Measurements from ENCODE around the gene TRIP4. TPM values are rescaled to one million over a fixed set of nuclear protein-coding genes. Genes with fewer than 3 reads are reported as not detected.

TRIP4 gene
- total and polyA plus RNA-seq, 9 of the 15 experiments (the other 6 are each of a cell fraction or from before 2014, with no cell fraction given): 7.6 to 23.3 (median 16.7) TPM

GRCh38 chr15:64443747-64444621 is 56.3 kb downstream of the TRIP4 start (continued):
- TF ChIP-seq, protein P1, sequence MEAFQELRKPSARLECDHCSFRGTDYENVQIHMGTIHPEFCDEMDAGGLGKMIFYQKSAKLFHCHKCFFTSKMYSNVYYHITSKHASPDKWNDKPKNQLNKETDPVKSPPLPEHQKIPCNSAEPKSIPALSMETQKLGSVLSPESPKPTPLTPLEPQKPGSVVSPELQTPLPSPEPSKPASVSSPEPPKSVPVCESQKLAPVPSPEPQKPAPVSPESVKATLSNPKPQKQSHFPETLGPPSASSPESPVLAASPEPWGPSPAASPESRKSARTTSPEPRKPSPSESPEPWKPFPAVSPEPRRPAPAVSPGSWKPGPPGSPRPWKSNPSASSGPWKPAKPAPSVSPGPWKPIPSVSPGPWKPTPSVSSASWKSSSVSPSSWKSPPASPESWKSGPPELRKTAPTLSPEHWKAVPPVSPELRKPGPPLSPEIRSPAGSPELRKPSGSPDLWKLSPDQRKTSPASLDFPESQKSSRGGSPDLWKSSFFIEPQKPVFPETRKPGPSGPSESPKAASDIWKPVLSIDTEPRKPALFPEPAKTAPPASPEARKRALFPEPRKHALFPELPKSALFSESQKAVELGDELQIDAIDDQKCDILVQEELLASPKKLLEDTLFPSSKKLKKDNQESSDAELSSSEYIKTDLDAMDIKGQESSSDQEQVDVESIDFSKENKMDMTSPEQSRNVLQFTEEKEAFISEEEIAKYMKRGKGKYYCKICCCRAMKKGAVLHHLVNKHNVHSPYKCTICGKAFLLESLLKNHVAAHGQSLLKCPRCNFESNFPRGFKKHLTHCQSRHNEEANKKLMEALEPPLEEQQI (IDR thresholded peaks at IDR 0.05): no peak
- TF ChIP-seq, protein P2, sequence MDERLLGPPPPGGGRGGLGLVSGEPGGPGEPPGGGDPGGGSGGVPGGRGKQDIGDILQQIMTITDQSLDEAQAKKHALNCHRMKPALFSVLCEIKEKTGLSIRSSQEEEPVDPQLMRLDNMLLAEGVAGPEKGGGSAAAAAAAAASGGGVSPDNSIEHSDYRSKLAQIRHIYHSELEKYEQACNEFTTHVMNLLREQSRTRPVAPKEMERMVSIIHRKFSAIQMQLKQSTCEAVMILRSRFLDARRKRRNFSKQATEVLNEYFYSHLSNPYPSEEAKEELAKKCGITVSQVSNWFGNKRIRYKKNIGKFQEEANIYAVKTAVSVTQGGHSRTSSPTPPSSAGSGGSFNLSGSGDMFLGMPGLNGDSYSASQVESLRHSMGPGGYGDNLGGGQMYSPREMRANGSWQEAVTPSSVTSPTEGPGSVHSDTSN (CRISPR knock-in tag; IDR thresholded peaks at IDR 0.05; ENCODE audit: low read depth): no peak
- TF ChIP-seq, protein P2 (tag; conservative IDR thresholded peaks at IDR 0.05; ENCODE audit: low read depth): 0 out of 2 replicates have a peak, but pooled peaks have one; percentile 31
- TF ChIP-seq RFX1 (IDR thresholded peaks at IDR 0.05) (0 out of 2 replicates have a peak, but pooled peaks have one; percentile 9), CBX2 (IDR thresholded peaks at IDR 0.05; ENCODE audit: insufficient read depth, low read length, poor library complexity, severe bottlenecking) (no peak), ZNF316 (IDR thresholded peaks at IDR 0.05) (0 out of 2 replicates have a peak, but pooled peaks have one; percentile 5), SMARCC2 (IDR thresholded peaks at IDR 0.05; ENCODE audit: low read depth) (peak; percentile 71; the same call in 1 of the 2 replicates), CC2D1A (IDR thresholded peaks at IDR 0.05) (no peak), MAZ (CRISPR knock-in tag; conservative IDR thresholded peaks at IDR 0.05 in 1 of 2, IDR thresholded peaks at IDR 0.05 in 1 of 2) (0 out of 4 replicates have a peak, but pooled peaks of 1 of the 2 experiments have one; percentile 19), ZNF217 (CRISPR knock-in tag; IDR thresholded peaks at IDR 0.05) (no peak), JUN (IDR thresholded peaks at IDR 0.05; ENCODE audit: borderline replicate concordance, low read depth, low read length) (peak; percentile 14), JUN (CRISPR knock-in tag; IDR thresholded peaks at IDR 0.05; ENCODE audit: borderline replicate concordance) (no peak), SMARCA4 (IDR thresholded peaks at IDR 0.05) (peak; percentile 66; the same call in 1 of the 2 replicates)
- TF ChIP-seq, protein P3, sequence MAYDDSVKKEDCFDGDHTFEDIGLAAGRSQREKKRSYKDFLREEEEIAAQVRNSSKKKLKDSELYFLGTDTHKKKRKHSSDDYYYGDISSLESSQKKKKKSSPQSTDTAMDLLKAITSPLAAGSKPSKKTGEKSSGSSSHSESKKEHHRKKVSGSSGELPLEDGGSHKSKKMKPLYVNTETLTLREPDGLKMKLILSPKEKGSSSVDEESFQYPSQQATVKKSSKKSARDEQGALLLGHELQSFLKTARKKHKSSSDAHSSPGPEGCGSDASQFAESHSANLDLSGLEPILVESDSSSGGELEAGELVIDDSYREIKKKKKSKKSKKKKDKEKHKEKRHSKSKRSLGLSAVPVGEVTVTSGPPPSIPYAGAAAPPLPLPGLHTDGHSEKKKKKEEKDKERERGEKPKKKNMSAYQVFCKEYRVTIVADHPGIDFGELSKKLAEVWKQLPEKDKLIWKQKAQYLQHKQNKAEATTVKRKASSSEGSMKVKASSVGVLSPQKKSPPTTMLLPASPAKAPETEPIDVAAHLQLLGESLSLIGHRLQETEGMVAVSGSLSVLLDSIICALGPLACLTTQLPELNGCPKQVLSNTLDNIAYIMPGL (CRISPR knock-in tag; IDR thresholded peaks at IDR 0.05): no peak
- TF ChIP-seq, protein P4, sequence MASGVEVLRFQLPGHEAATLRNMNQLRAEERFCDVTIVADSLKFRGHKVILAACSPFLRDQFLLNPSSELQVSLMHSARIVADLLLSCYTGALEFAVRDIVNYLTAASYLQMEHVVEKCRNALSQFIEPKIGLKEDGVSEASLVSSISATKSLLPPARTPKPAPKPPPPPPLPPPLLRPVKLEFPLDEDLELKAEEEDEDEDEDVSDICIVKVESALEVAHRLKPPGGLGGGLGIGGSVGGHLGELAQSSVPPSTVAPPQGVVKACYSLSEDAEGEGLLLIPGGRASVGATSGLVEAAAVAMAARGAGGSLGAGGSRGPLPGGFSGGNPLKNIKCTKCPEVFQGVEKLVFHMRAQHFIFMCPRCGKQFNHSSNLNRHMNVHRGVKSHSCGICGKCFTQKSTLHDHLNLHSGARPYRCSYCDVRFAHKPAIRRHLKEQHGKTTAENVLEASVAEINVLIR (CRISPR knock-in tag; IDR thresholded peaks at IDR 0.05): no peak

Data from K562 (cell line).